Measurements from ENCODE around the gene CBX1.

CBX1 gene

GRCh38 chr17:48062273-48062672 lies 39.0 kb downstream of the CBX1 start:
- Histone ChIP-seq H4K20me1 (ENCODE audit: control insufficient read depth, insufficient read depth, low read depth, low read length) (peaks cover 5% of the 10 kb centered on the region; the same call in 1 of the 2 replicates), H3K9me3 (ENCODE audit: control insufficient read depth, insufficient read depth, low read length) (no peaks in the 10 kb centered on the region), H3K27ac (ENCODE audit: low read depth, low read length) (no peak overlapping the region), H3K4me2 (ENCODE audit: low read length) (no peak overlapping the region), H3F3A (ENCODE audit: control insufficient read depth, insufficient read depth) (peaks cover 5% of the 10 kb centered on the region; the same call in 1 of the 2 replicates), H3K27me3 (ENCODE audit: control insufficient read depth, low read length) (no peaks in the 10 kb centered on the region), H3K36me3 (ENCODE audit: control insufficient read depth, low read length) (peaks cover 86% of the 10 kb centered on the region), H3K9me2 (replicated peaks; ENCODE audit: control insufficient read depth, low read length) (no peaks in the 10 kb centered on the region), H3K4me3 (ENCODE audit: low read length) (no peak overlapping the region), H3K79me2 (ENCODE audit: control insufficient read depth, low read length) (peaks cover 22% of the 10 kb centered on the region), H3K4me1 (ENCODE audit: control insufficient read depth, low read length) (no peaks in the 10 kb centered on the region)
- TF ChIP-seq CTCF (IDR thresholded peaks at IDR 0.05; ENCODE audit: low read depth, low read length, poor library complexity, severe bottlenecking) (no peak), EZH2phosphoT487 (IDR thresholded peaks at IDR 0.05; ENCODE audit: borderline replicate concordance, low read length) (no peak)

- Histone ChIP-seq H3K27me3 (ENCODE audit: control insufficient read depth, low read length) (no peaks in the 10 kb centered on the region), H4K20me1 (ENCODE audit: control insufficient read depth, insufficient read depth, low read depth, low read length) (peaks cover 2% of the 10 kb centered on the region; the same call in 1 of the 2 replicates), H3F3A (ENCODE audit: control insufficient read depth, insufficient read depth) (no peaks in the 10 kb centered on the region), H3K9me2 (replicated peaks; ENCODE audit: control insufficient read depth, low read length) (no peaks in the 10 kb centered on the region), H3K4me1 (ENCODE audit: control insufficient read depth, low read length) (peaks cover 16% of the 10 kb centered on the region), H3K79me2 (ENCODE audit: control insufficient read depth, low read length) (peaks cover 41% of the 10 kb centered on the region), H3K36me3 (ENCODE audit: control insufficient read depth, low read length) (peaks cover 89% of the 10 kb centered on the region), H3K9me3 (ENCODE audit: control insufficient read depth, insufficient read depth, low read length) (no peaks in the 10 kb centered on the region), H3K4me3 (ENCODE audit: low read length) (no peak overlapping the region), H3K4me2 (ENCODE audit: low read length) (no peak overlapping the region), H3K27ac (ENCODE audit: low read depth, low read length) (no peak overlapping the region)
- TF ChIP-seq CTCF (IDR thresholded peaks at IDR 0.05; ENCODE audit: low read depth, low read length, poor library complexity, severe bottlenecking) (no peak), EZH2phosphoT487 (IDR thresholded peaks at IDR 0.05; ENCODE audit: borderline replicate concordance, low read length) (no peak)
Observed at GRCh38 chr17:48060249-48060648, 41.0 kb downstream of the CBX1 start.

- Histone ChIP-seq H3K79me2 (ENCODE audit: control insufficient read depth, low read length) (peaks cover 51% of the 10 kb centered on the region), H3K4me3 (ENCODE audit: low read length) (no peak overlapping the region), H3K9me3 (ENCODE audit: control insufficient read depth, insufficient read depth, low read length) (no peaks in the 10 kb centered on the region), H3K27me3 (ENCODE audit: control insufficient read depth, low read length) (no peaks in the 10 kb centered on the region), H3K4me2 (ENCODE audit: low read length) (no peak overlapping the region), H3K36me3 (ENCODE audit: control insufficient read depth, low read length) (peaks cover 87% of the 10 kb centered on the region), H4K20me1 (ENCODE audit: control insufficient read depth, insufficient read depth, low read depth, low read length) (peaks cover 2% of the 10 kb centered on the region), H3K9me2 (replicated peaks; ENCODE audit: control insufficient read depth, low read length) (no peaks in the 10 kb centered on the region), H3K27ac (ENCODE audit: low read depth, low read length) (no peak overlapping the region), H3K4me1 (ENCODE audit: control insufficient read depth, low read length) (peaks cover 24% of the 10 kb centered on the region), H3F3A (ENCODE audit: control insufficient read depth, insufficient read depth) (no peaks in the 10 kb centered on the region)
- TF ChIP-seq EZH2phosphoT487 (IDR thresholded peaks at IDR 0.05; ENCODE audit: borderline replicate concordance, low read length) (no peak), CTCF (IDR thresholded peaks at IDR 0.05; ENCODE audit: low read depth, low read length, poor library complexity, severe bottlenecking) (no peak)
Observed at GRCh38 chr17:48059125-48059668, 42.1 kb downstream of the CBX1 start.

All from DOHH2 (cell line).